Gastroesophageal sphincter (tissue), 3 donors: ENCODE results near the gene SERPINA3.

Source experiments
- EP300 ChIP-seq: sonication (generic); formaldehyde crosslinking; IDR thresholded peaks from one replicate; pipeline ENCODE4 v1.6.1; 2017; ENCODE audit warnings: antibody characterized with exemption, mild to moderate bottlenecking
- POLR2A ChIP-seq, 2 donors: fragments of 450-650 bp; IDR thresholded peaks; one replicate each; pipeline ENCODE4 v1.6.1; 2017; ENCODE audit warnings: antibody characterized with exemption in 2 of 2, mild to moderate bottlenecking in 2 of 2, moderate library complexity in 1 of 2
- POLR2AphosphoS5 ChIP-seq: sonication (generic); formaldehyde crosslinking; IDR thresholded peaks from one replicate; pipeline ENCODE4 v1.6.1; 2017; ENCODE audit warnings: antibody characterized with exemption
- TF ChIP-seq, protein P1 (sequence below), 4 experiments: fragments of 200-600 bp in 2 of 4; fragments of 450-650 bp in 2 of 4; sonication (generic) in 1 of 4; IDR thresholded peaks; one replicate each; pipeline ENCODE4 v1.5.1; 2017 to 2019; ENCODE audit warnings: antibody characterized with exemption in 4 of 4, mild to moderate bottlenecking in 2 of 4, moderate library complexity in 2 of 4

GRCh38 chr14:94659901-94660300 is 47.7 kb downstream of the SERPINA3 start:
- TF ChIP-seq POLR2A (IDR thresholded peaks at IDR 0.05) (no peak), EP300 (no peak), POLR2AphosphoS5 (no peak)
- TF ChIP-seq, protein P1, sequence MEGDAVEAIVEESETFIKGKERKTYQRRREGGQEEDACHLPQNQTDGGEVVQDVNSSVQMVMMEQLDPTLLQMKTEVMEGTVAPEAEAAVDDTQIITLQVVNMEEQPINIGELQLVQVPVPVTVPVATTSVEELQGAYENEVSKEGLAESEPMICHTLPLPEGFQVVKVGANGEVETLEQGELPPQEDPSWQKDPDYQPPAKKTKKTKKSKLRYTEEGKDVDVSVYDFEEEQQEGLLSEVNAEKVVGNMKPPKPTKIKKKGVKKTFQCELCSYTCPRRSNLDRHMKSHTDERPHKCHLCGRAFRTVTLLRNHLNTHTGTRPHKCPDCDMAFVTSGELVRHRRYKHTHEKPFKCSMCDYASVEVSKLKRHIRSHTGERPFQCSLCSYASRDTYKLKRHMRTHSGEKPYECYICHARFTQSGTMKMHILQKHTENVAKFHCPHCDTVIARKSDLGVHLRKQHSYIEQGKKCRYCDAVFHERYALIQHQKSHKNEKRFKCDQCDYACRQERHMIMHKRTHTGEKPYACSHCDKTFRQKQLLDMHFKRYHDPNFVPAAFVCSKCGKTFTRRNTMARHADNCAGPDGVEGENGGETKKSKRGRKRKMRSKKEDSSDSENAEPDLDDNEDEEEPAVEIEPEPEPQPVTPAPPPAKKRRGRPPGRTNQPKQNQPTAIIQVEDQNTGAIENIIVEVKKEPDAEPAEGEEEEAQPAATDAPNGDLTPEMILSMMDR (IDR thresholded peaks at IDR 0.05): no peak
